K562 treated with DMSO at 1 percent for 24 hours (cell line): ENCODE results near the gene ELOVL5. TPM values are rescaled to one million over a fixed set of nuclear protein-coding genes. Genes with fewer than 3 reads are reported as not detected.

Experiments used
- total RNA-seq: library from RNA; unstranded; fragments of 300-600 nt; gene quantifications from 2 replicates; pipeline ENCODE4 v1.2.3, GENCODE V29; 2022; ENCODE audit warnings: low read depth; ENCODE audit not compliant: insufficient read depth

Gene ELOVL5
- total RNA-seq = 70.6 and 72.4 TPM in 2 replicates

DNA sequence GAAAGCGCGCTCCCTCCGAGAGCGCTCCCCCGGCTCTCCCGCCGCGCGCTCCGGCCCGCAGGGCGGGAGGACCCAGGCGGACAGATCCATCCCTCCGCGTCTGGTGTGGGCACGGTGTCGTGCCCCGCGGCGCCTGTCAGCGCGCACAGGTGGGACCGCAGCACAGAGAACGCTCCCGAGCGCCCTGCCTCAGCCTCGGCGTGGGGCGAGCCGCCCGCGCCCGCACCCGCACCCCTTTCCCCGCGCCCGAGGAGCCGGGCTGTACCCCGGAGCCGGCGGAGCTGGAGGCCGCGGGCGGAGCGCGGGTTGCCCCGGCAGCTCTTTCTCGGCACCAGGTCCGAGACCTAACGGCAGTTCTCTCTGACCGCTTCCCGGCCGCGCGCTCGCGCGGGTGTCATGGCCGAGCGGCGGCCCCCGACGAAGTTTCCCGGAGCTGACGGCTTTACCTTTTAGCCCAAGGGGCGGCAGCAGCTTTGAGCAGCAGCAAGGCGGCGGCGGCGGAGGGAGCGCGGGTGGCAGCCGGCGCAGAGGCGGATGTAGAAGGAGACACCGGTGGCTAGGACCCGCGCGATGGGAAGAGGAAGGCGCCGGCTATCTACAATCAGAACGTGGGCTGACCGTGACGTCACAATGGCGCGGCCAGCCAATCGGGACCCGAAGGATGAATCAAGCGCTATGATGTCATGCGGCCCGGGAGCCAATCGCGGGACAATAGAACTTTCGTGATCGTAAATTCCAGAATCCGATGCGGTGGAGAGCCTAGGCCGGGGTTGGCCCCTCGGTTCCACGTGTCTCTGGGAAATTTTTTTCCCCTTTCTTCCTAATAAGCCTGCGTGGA, at the start of gene ELOVL5:
ELOVL5 (minus strand) TSS at position 580 of the 838 bp plus-strand sequence. CDS start 53,251 bp downstream, outside the sequence.

Other genes starting within 250 kb of the ELOVL5 start
- not detected in 2 replicates for gene GCM1, start 200.1 kb downstream of the ELOVL5 start, total RNA-seq
- 17.4 and 23.6 TPM in 2 replicates for gene GCLC, start 196.2 kb upstream of the ELOVL5 start, total RNA-seq